Hepatocyte (in vitro differentiated cells): ENCODE measurements around the gene FOCAD.

Experiments used
- CTCF ChIP-seq: fragments of 200-600 bp; sonication (generic); IDR thresholded peaks from 2 replicates; pipeline ENCODE4 v1.5.1; 2016; ENCODE audit warnings: antibody characterized with exemption, mild to moderate bottlenecking; ENCODE audit not compliant: poor library complexity
- EZH2 ChIP-seq: fragments of 200-600 bp; sonication (generic); IDR thresholded peaks from 2 replicates; pipeline ENCODE4 v1.6.1; 2016; ENCODE audit warnings: antibody characterized with exemption, mild to moderate bottlenecking, borderline replicate concordance
- EZH2phosphoT487 ChIP-seq: fragments of 200-600 bp; sonication (generic); IDR thresholded peaks from one replicate; pipeline ENCODE4 v1.6.1; 2018; ENCODE audit warnings: antibody characterized with exemption, mild to moderate bottlenecking, low read depth, moderate library complexity; ENCODE audit not compliant: unreplicated experiment, severe bottlenecking

GRCh38 chr9:20870115-20870514 lies 186.1 kb downstream of the FOCAD start:
- TF ChIP-seq CTCF (no peak), EZH2 (no peak), EZH2phosphoT487 (no peak)
